Mucosa of descending colon (tissue), 3 donors: ENCODE measurements around the gene PFDN5. TPM values are rescaled to one million over a fixed set of nuclear protein-coding genes. Genes with fewer than 3 reads are reported as not detected.

Experiments used
- ATAC-seq: fragments of 200-7000 bp; cut with Tn5 transposase; one replicate; pipeline ENCODE4 v1.9.1; 2020; ENCODE audit warnings: mild to moderate bottlenecking, moderate library complexity
- DNase-seq, 3 donors: peaks; one replicate each; pipeline ENCODE4 v3.0.0-alpha.2; 2020
- H3K36me3 ChIP-seq: fragments of 200-600 bp; one replicate; pipeline ENCODE4 v1.8.0; 2021; ENCODE audit warnings: low read depth, mild to moderate bottlenecking
- H3K4me1 ChIP-seq: fragments of 200-600 bp; one replicate; pipeline ENCODE4 v1.8.0; 2021; ENCODE audit warnings: low read depth, mild to moderate bottlenecking
- H3K4me3 ChIP-seq: fragments of 200-600 bp; one replicate; pipeline ENCODE4 v1.8.0; 2021; ENCODE audit warnings: mild to moderate bottlenecking
- H3K9me3 ChIP-seq: fragments of 200-600 bp; one replicate; pipeline ENCODE4 v1.8.0; 2021; ENCODE audit warnings: mild to moderate bottlenecking
- CTCF ChIP-seq: fragments of 200-600 bp; IDR thresholded peaks from one replicate; pipeline ENCODE4 v1.8.0; 2022; ENCODE audit warnings: antibody characterized with exemption, mild to moderate bottlenecking
- intact Hi-C, 2 donors: fragments of 100-400 bp; cut with DNase I in 1 of 2; cut with micrococcal nuclease in 1 of 2; formaldehyde crosslinking; loops; one replicate each; pipeline versions ENCODE4 v1.11.0 to v1.11.1; 2022; cut with DNase I, micrococcal nuclease
- total RNA-seq, 3 donors: library from RNA; stranded (reverse); fragmentation: NEBNext Ultra II Directional in 2 of 3; extraction: Animal tissue kit (Norgen Biotek cat#: 25700) in 2 of 3; gene quantifications; one replicate each; pipeline versions ENCODE4 v1.2.1 to v1.2.4, GENCODE V29; 2021 to 2023
- donor health status: DM: no; HTN: no; CAD: no; lungs with moderate emphysema.
- donor health status: DM: no; HTN: no; CAD: no.
- donor health status: DM: no; HTN: yes; CAD: no.

PFDN5 gene
- total RNA-seq, 3 donors from 2014 or later: 262 to 390 (median 268) TPM

GRCh38 chr12:53254816-53255545 lies 40.4 kb upstream of the PFDN5 start:
- TF ChIP-seq CTCF: no peak
- Histone ChIP-seq H3K4me1 (peaks cover 13% of the 10 kb centered on the region), H3K4me3 (no peak overlapping the region), H3K36me3 (no peaks in the 10 kb centered on the region), H3K9me3 (no peaks in the 10 kb centered on the region)
- DNase-seq (peak in 1 of 3 donors; percentile 13), ATAC-seq (no peak)
- intact Hi-C loops: loop anchor here in 1 of 2 donors (5.0 kb wide), 1 partner anchor 43 kb away; no protein-coding TSS in a partner anchor

GRCh38 chr12:53255996-53256395 lies 39.3 kb upstream of the PFDN5 start:
- H3K4me1 ChIP-seq: peaks cover 9% of the 10 kb centered on the region
- no peaks in the 10 kb centered on the region for H3K9me3 ChIP-seq
- intact Hi-C loops: no loop called here
- ATAC-seq (no peak), DNase-seq (no peak)
- no peaks in the 10 kb centered on the region for H3K36me3 ChIP-seq
- H3K4me3 ChIP-seq: no peak overlapping the region
- no peak for TF ChIP-seq CTCF

- ATAC-seq (no peak), DNase-seq (peak in 1 of 3 donors; percentile 1)
- intact Hi-C loops: no loop called here
- no peaks in the 10 kb centered on the region for H3K9me3 ChIP-seq
- no peaks in the 10 kb centered on the region for H3K36me3 ChIP-seq
- H3K4me1 ChIP-seq: no peaks in the 10 kb centered on the region
- no peak for TF ChIP-seq CTCF
- H3K4me3 ChIP-seq: no peak overlapping the region
Measured at GRCh38 chr12:53258541-53259539, 36.5 kb upstream of the PFDN5 start.

- no peak for ATAC-seq
- TF ChIP-seq CTCF: no peak
Measured at GRCh38 chr12:53259891-53260290, 35.5 kb upstream of the PFDN5 start.

GRCh38 chr12:53265783-53266182 lies 29.6 kb upstream of the PFDN5 start:
- H3K4me3 ChIP-seq: no peak overlapping the region
- no peaks in the 10 kb centered on the region for H3K9me3 ChIP-seq
- TF ChIP-seq CTCF: no peak
- peaks cover 6% of the 10 kb centered on the region for H3K4me1 ChIP-seq
- DNase-seq (no peak), ATAC-seq (no peak)
- intact Hi-C loops: no loop called here
- no peaks in the 10 kb centered on the region for H3K36me3 ChIP-seq

More at GRCh38 chr12:53259891-53260290, 35.5 kb upstream of the PFDN5 start:
- H3K4me1 ChIP-seq: no peaks in the 10 kb centered on the region
- H3K4me3 ChIP-seq: no peak overlapping the region
- no peaks in the 10 kb centered on the region for H3K9me3 ChIP-seq
- DNase-seq: peak in 1 of 3 donors; percentile 37
- intact Hi-C loops: no loop called here
- H3K36me3 ChIP-seq: no peaks in the 10 kb centered on the region
